Astrocyte (in vitro differentiated cells and primary cell): Measurements from ENCODE around the gene PRSS22. TPM values are rescaled to one million over a fixed set of nuclear protein-coding genes. Genes with fewer than 3 reads are reported as not detected.

ENCODE experiments used
- DNase-seq: peaks from one replicate; pipeline ENCODE4 v3.0.0-alpha.2; 2010; ENCODE audit warnings: low read depth
- FAIRE-seq: peaks from 2 replicates; lab custom pipeline; 2011; peaks lifted over from hg19 to GRCh38; lab: Jason Lieb, UNC
- H2AFZ ChIP-seq: 2 replicates; pipeline ENCODE4 v1.6.0; 2012; ENCODE audit warnings: low read depth, low read length, inconsistent platforms
- H3K27ac ChIP-seq: 2 replicates; pipeline ENCODE4 v1.5.1; 2011; ENCODE audit warnings: low read depth, low read length, inconsistent platforms
- H3K27me3 ChIP-seq: 2 replicates; pipeline ENCODE4 v1.6.0; 2011; ENCODE audit warnings: low read length, inconsistent platforms; ENCODE audit not compliant: insufficient read depth
- H3K36me3 ChIP-seq: 2 replicates; pipeline ENCODE4 v1.5.1; 2011; ENCODE audit warnings: low read length, inconsistent platforms; ENCODE audit not compliant: insufficient read depth
- H3K4me1 ChIP-seq: 2 replicates; pipeline ENCODE4 v1.5.1; 2011; ENCODE audit warnings: low read length, inconsistent platforms; ENCODE audit not compliant: insufficient read depth
- H3K4me2 ChIP-seq: 2 replicates; pipeline ENCODE4 v1.6.0; 2012; ENCODE audit warnings: low read length, inconsistent platforms
- H3K4me3 ChIP-seq: 2 replicates; pipeline ENCODE4 v1.5.1; 2011; ENCODE audit warnings: low read depth, mild to moderate bottlenecking, low read length, inconsistent platforms; ENCODE audit not compliant: insufficient read depth
- H3K79me2 ChIP-seq: 2 replicates; pipeline ENCODE4 v1.6.0; 2012; ENCODE audit warnings: mild to moderate bottlenecking, low read length, inconsistent platforms; ENCODE audit not compliant: insufficient read depth
- H3K9ac ChIP-seq: 2 replicates; pipeline ENCODE4 v1.6.0; 2012; ENCODE audit warnings: mild to moderate bottlenecking, low read length, inconsistent platforms
- H3K9me3 ChIP-seq: 2 replicates; pipeline ENCODE4 v1.5.1; 2012; ENCODE audit warnings: low read depth, mild to moderate bottlenecking, low read length, inconsistent platforms; ENCODE audit not compliant: insufficient read depth
- H4K20me1 ChIP-seq: 2 replicates; pipeline ENCODE4 v1.6.0; 2012; ENCODE audit warnings: low read length, inconsistent platforms; ENCODE audit not compliant: insufficient read depth
- H3K27ac Mint-ChIP-seq: one replicate; pipeline ENCODE4 v1.8.0; 2021; ENCODE audit warnings: mild to moderate bottlenecking, mixed read lengths; ENCODE audit not compliant: unreplicated experiment
- H3K27me3 Mint-ChIP-seq: one replicate; pipeline ENCODE4 v1.8.0; 2021; ENCODE audit warnings: low read depth, mixed read lengths; ENCODE audit not compliant: unreplicated experiment
- H3K36me3 Mint-ChIP-seq: one replicate; pipeline ENCODE4 v1.8.0; 2021; ENCODE audit warnings: low read depth, mixed read lengths; ENCODE audit not compliant: unreplicated experiment
- H3K4me1 Mint-ChIP-seq: one replicate; pipeline ENCODE4 v1.8.0; 2021; ENCODE audit warnings: low read depth, mixed read lengths; ENCODE audit not compliant: unreplicated experiment
- H3K4me3 Mint-ChIP-seq: one replicate; pipeline ENCODE4 v1.8.0; 2021; ENCODE audit warnings: mild to moderate bottlenecking, moderate library complexity, mixed read lengths; ENCODE audit not compliant: unreplicated experiment
- H3K9me3 Mint-ChIP-seq: one replicate; pipeline ENCODE4 v1.8.0; 2021; ENCODE audit warnings: mild to moderate bottlenecking, mixed read lengths; ENCODE audit not compliant: unreplicated experiment
- CTCF ChIP-seq: IDR thresholded peaks from 2 replicates; pipeline ENCODE4 v1.5.1; 2011; ENCODE audit warnings: low read depth, mild to moderate bottlenecking, inconsistent platforms, low read length, moderate library complexity; ENCODE audit not compliant: insufficient read depth
- EZH2 ChIP-seq: IDR thresholded peaks from 2 replicates; pipeline ENCODE4 v1.6.1; 2012; ENCODE audit warnings: mild to moderate bottlenecking, low read length, inconsistent platforms; ENCODE audit not compliant: insufficient read depth
- total RNA-seq: library from RNA; stranded (reverse); gene quantifications from 2 replicates; pipeline ENCODE4 v1.2.1, GENCODE V29; 2021

PRSS22 gene
- total RNA-seq, 1 donor from 2014 or later = 1.5 TPM

DNA sequence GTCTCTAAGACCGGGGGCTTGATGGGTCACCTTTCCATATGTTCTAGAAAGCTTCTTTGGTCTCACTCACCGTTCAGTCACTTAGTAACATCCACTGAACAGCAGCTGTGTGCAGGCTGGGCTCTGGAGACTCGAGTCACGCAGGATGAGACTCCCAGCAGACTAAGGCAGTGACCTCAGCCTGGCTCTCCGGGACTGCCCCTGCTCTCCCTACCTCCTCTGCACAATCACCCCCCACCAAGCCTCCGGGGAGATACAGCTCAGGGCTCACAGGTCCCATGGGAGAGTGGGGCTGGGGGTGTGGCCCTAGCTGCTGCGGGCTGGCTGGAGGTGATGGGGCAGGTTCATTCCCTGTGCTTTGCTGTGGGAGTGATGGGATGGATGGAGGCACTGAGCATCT, 39.1 kb upstream of the PRSS22 start:
- H4K20me1 ChIP-seq = peaks cover 12% of the 10 kb centered on the region
- H3K9me3 ChIP-seq = no peaks in the 10 kb centered on the region
- peaks cover 16% of the 10 kb centered on the region for H3K4me1 Mint-ChIP-seq
- H3K4me2 ChIP-seq = no peak overlapping the region
- no peaks in the 10 kb centered on the region for H3K27me3 ChIP-seq
- peaks cover 13% of the 10 kb centered on the region for H3K4me1 ChIP-seq
- no peak overlapping the region for H3K9ac ChIP-seq
- peaks cover 9% of the 10 kb centered on the region for H3K36me3 Mint-ChIP-seq
- H3K27ac ChIP-seq = no peak overlapping the region
- no peak for FAIRE-seq
- DNase-seq = no peak
- H3K79me2 ChIP-seq = peaks cover 5% of the 10 kb centered on the region
- H3K9me3 Mint-ChIP-seq = no peaks in the 10 kb centered on the region
- TF ChIP-seq EZH2 = no peak
- TF ChIP-seq CTCF = no peak
- H3K4me3 Mint-ChIP-seq = no peak overlapping the region
- H2AFZ ChIP-seq = no peak overlapping the region
- H3K27me3 Mint-ChIP-seq = no peaks in the 10 kb centered on the region
- no peak overlapping the region for H3K4me3 ChIP-seq
- H3K36me3 ChIP-seq = no peaks in the 10 kb centered on the region
- peak overlapping the region; percentile 91 for H3K27ac Mint-ChIP-seq

DNA sequence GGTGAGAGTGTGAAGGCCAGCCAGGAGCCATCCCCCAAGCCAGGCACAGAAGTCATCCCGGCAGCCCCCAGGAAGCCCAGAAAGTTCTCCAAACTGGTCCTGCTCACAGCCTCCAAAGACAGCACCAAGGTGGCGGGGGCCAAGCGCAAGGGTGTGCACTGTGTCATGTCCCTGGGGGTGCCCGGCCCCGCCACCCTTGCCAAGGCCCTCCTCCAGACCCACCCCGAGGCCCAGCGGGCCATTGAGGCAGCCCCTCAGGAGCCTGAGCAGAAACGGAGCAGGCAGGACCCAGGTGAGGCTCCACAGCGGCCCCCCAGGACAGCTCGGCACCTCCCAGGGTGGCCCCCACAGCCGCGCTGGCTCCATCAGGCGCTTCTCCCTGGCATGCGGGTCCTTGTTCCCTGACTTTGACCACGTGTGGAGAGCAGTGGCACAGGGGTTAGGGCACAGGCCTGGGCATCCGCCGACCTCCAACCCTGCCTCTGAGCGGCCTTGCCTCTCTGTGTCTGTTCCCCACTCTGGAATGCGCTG, 38.6 kb upstream of the PRSS22 start:
- Mint-ChIP-seq H3K4me1 (peaks cover 16% of the 10 kb centered on the region), H3K27me3 (no peaks in the 10 kb centered on the region), H3K36me3 (peaks cover 9% of the 10 kb centered on the region), H3K9me3 (no peaks in the 10 kb centered on the region), H3K4me3 (no peak overlapping the region), H3K27ac (peak overlapping the region; percentile 91)
- no peak overlapping the region for H3K27ac ChIP-seq
- no peaks in the 10 kb centered on the region for H3K36me3 ChIP-seq
- no peak overlapping the region for H3K9ac ChIP-seq
- H3K27me3 ChIP-seq = no peaks in the 10 kb centered on the region
- no peak overlapping the region for H2AFZ ChIP-seq
- H3K4me1 ChIP-seq = peaks cover 13% of the 10 kb centered on the region
- peaks cover 5% of the 10 kb centered on the region for H3K79me2 ChIP-seq
- DNase-seq (no peak), FAIRE-seq (no peak)
- no peaks in the 10 kb centered on the region for H3K9me3 ChIP-seq
- no peak overlapping the region for H3K4me3 ChIP-seq
- TF ChIP-seq CTCF (no peak), EZH2 (no peak)
- no peak overlapping the region for H3K4me2 ChIP-seq
- peaks cover 12% of the 10 kb centered on the region for H4K20me1 ChIP-seq

DNA sequence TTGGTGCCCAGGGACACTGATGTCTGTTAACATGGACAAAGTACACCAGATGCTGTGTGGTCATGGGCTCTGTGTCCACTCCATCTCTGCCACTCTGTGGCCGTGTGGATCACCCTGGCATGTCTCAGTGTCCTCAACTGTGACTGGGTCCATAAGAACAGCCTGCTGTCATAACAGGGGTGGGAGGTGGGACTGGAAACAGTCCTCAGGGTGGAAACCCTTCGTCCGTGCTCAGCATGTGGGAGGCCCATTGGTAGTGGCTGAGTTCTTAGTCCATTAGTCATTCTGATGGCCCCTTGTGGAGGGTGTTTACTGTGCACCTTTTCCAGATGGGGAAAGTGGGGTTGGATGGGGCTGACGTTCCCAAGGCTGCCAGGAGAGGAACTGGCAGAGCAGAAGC, 37.8 kb upstream of the PRSS22 start:
- no peaks in the 10 kb centered on the region for H3K27me3 Mint-ChIP-seq
- H3K36me3 Mint-ChIP-seq = peaks cover 7% of the 10 kb centered on the region
- H3K4me2 ChIP-seq = peak overlapping the region; percentile 17
- no peaks in the 10 kb centered on the region for H3K27me3 ChIP-seq
- no peaks in the 10 kb centered on the region for H3K9me3 Mint-ChIP-seq
- H3K4me3 ChIP-seq = no peak overlapping the region
- H3K9me3 ChIP-seq = no peaks in the 10 kb centered on the region
- H3K4me1 ChIP-seq = peaks cover 16% of the 10 kb centered on the region
- no peak overlapping the region for H3K9ac ChIP-seq
- H3K4me1 Mint-ChIP-seq = peaks cover 19% of the 10 kb centered on the region
- peak overlapping the region; percentile 1 for H3K27ac ChIP-seq
- H4K20me1 ChIP-seq = peaks cover 12% of the 10 kb centered on the region
- peak; percentile 31 for DNase-seq
- no peaks in the 10 kb centered on the region for H3K36me3 ChIP-seq
- H3K4me3 Mint-ChIP-seq = peak overlapping the region; percentile 34
- FAIRE-seq = no peak
- H3K79me2 ChIP-seq = peaks cover 5% of the 10 kb centered on the region
- TF ChIP-seq CTCF (no peak), EZH2 (no peak)
- peak overlapping the region; percentile 88 for H3K27ac Mint-ChIP-seq
- no peak overlapping the region for H2AFZ ChIP-seq
